HEK293T (cell line): Measurements from ENCODE around the gene STK36.

Source experiments
- ARNT ChIP-seq: fragments of 450-650 bp; IDR thresholded peaks from 2 replicates; pipeline ENCODE4 v1.6.1; 2017; ENCODE audit warnings: mild to moderate bottlenecking
- BHLHE40 ChIP-seq: fragments of 450-650 bp; IDR thresholded peaks from 2 replicates; pipeline ENCODE4 v1.6.1; 2016; ENCODE audit warnings: mild to moderate bottlenecking, moderate library complexity, borderline replicate concordance
- ELF4 ChIP-seq: fragments of 450-650 bp; IDR thresholded peaks from 2 replicates; pipeline ENCODE4 v1.6.1; 2017; ENCODE audit warnings: antibody characterized with exemption
- FOXA1 ChIP-seq: fragments of 450-650 bp; IDR thresholded peaks from 2 replicates; pipeline ENCODE4 v1.6.1; 2016; ENCODE audit warnings: mild to moderate bottlenecking
- FOXK2 ChIP-seq: fragments of 450-650 bp; IDR thresholded peaks from 2 replicates; pipeline ENCODE4 v1.6.1; 2016; ENCODE audit warnings: mild to moderate bottlenecking
- FOXM1 ChIP-seq: fragments of 450-650 bp; IDR thresholded peaks from 2 replicates; pipeline ENCODE4 v1.6.1; 2017; ENCODE audit warnings: mild to moderate bottlenecking, borderline replicate concordance
- L3MBTL2 ChIP-seq: fragments of 450-650 bp; conservative IDR thresholded peaks from 2 replicates; pipeline ENCODE4 v1.6.1; 2016; ENCODE audit warnings: mild to moderate bottlenecking
- LEF1 ChIP-seq: fragments of 450-650 bp; IDR thresholded peaks from 2 replicates; pipeline ENCODE4 v1.6.1; 2017; ENCODE audit warnings: mild to moderate bottlenecking, borderline replicate concordance
- NFRKB ChIP-seq: fragments of 450-650 bp; IDR thresholded peaks from 2 replicates; pipeline ENCODE4 v1.6.1; 2016; ENCODE audit warnings: mild to moderate bottlenecking, moderate library complexity
- SP1 ChIP-seq: fragments of 450-650 bp; IDR thresholded peaks from 2 replicates; pipeline ENCODE4 v1.6.1; 2017
- SUZ12 ChIP-seq: fragments of 450-650 bp; IDR thresholded peaks from 2 replicates; pipeline ENCODE4 v1.6.1; 2016; ENCODE audit warnings: mild to moderate bottlenecking
- TARDBP ChIP-seq: fragments of 450-650 bp; IDR thresholded peaks from 2 replicates; pipeline ENCODE4 v1.6.1; 2016
- TF ChIP-seq, protein P1 (sequence below): fragments of 450-650 bp; IDR thresholded peaks from 2 replicates; pipeline ENCODE4 v1.6.1; 2016

GRCh38 chr2:218635719-218636118, 36.2 kb upstream of the STK36 start:
- TF ChIP-seq, protein P1, sequence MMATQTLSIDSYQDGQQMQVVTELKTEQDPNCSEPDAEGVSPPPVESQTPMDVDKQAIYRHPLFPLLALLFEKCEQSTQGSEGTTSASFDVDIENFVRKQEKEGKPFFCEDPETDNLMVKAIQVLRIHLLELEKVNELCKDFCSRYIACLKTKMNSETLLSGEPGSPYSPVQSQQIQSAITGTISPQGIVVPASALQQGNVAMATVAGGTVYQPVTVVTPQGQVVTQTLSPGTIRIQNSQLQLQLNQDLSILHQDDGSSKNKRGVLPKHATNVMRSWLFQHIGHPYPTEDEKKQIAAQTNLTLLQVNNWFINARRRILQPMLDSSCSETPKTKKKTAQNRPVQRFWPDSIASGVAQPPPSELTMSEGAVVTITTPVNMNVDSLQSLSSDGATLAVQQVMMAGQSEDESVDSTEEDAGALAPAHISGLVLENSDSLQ: no peak
- TF ChIP-seq FOXA1: no peak
- no peak for TF ChIP-seq FOXK2
- no peak for TF ChIP-seq LEF1
- TF ChIP-seq SUZ12: no peak
- TF ChIP-seq FOXM1: no peak
- no peak for TF ChIP-seq BHLHE40
- no peak for TF ChIP-seq ELF4
- TF ChIP-seq SP1: no peak
- TF ChIP-seq NFRKB: no peak
- TF ChIP-seq TARDBP: no peak
- no peak for TF ChIP-seq ARNT
- TF ChIP-seq L3MBTL2: no peak
